ENCODE results near the gene SYNE2.

Gene SYNE2

GRCh38 chr14:63904724-63905123 lies 51.9 kb downstream of the SYNE2 start:
- TF ChIP-seq GABPA (IDR thresholded peaks at IDR 0.05; ENCODE audit: low read depth) (no peak), POLR2AphosphoS5 (IDR thresholded peaks at IDR 0.05; ENCODE audit: low read depth) (no peak), SPI1 (IDR thresholded peaks at IDR 0.05; ENCODE audit: borderline replicate concordance, low read depth) (no peak), CTCF (IDR thresholded peaks at IDR 0.05; ENCODE audit: insufficient read depth, low read length) (no peak)
- TF ChIP-seq, protein P1, sequence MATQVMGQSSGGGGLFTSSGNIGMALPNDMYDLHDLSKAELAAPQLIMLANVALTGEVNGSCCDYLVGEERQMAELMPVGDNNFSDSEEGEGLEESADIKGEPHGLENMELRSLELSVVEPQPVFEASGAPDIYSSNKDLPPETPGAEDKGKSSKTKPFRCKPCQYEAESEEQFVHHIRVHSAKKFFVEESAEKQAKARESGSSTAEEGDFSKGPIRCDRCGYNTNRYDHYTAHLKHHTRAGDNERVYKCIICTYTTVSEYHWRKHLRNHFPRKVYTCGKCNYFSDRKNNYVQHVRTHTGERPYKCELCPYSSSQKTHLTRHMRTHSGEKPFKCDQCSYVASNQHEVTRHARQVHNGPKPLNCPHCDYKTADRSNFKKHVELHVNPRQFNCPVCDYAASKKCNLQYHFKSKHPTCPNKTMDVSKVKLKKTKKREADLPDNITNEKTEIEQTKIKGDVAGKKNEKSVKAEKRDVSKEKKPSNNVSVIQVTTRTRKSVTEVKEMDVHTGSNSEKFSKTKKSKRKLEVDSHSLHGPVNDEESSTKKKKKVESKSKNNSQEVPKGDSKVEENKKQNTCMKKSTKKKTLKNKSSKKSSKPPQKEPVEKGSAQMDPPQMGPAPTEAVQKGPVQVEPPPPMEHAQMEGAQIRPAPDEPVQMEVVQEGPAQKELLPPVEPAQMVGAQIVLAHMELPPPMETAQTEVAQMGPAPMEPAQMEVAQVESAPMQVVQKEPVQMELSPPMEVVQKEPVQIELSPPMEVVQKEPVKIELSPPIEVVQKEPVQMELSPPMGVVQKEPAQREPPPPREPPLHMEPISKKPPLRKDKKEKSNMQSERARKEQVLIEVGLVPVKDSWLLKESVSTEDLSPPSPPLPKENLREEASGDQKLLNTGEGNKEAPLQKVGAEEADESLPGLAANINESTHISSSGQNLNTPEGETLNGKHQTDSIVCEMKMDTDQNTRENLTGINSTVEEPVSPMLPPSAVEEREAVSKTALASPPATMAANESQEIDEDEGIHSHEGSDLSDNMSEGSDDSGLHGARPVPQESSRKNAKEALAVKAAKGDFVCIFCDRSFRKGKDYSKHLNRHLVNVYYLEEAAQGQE (IDR thresholded peaks at IDR 0.05; ENCODE audit: insufficient replicate concordance, low read depth): no peak
- Histone ChIP-seq H3K27ac (replicated peaks) (no peak overlapping the region), H3K4me3 (replicated peaks; ENCODE audit: insufficient read depth, low read length) (no peak overlapping the region), H3K27me3 (ENCODE audit: insufficient read depth, poor library complexity, severe bottlenecking) (peaks cover 29% of the 10 kb centered on the region)
- no peak for DNase-seq (ENCODE audit: low read depth in 1 of 2, low spot score in 1 of 2)

DNA sequence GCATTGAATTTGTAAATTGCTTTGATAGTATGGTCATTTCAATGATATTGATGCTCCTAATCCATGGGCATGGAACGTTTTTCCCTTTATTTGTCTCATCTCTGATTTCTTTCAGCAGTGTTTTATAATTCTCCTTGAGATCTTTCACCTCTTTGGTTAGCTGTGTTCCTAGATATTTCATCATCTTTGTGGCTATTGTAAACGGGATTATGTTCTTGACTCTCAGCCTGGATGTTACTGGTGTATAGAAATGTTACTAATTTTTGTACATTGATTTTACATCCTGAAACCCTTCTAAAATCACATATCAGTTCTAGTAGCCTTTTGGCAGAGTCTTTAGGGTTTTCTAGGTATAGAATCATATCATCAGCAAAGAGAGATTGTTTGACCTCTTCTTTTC lies 52.6 kb downstream of the SYNE2 start:
- TF ChIP-seq, protein P1 (IDR thresholded peaks at IDR 0.05; ENCODE audit: insufficient replicate concordance, low read depth): no peak
- TF ChIP-seq POLR2AphosphoS5 (IDR thresholded peaks at IDR 0.05; ENCODE audit: low read depth) (no peak), CTCF (IDR thresholded peaks at IDR 0.05; ENCODE audit: insufficient read depth, low read length) (no peak), SPI1 (IDR thresholded peaks at IDR 0.05; ENCODE audit: borderline replicate concordance, low read depth) (no peak), GABPA (IDR thresholded peaks at IDR 0.05; ENCODE audit: low read depth) (no peak)
- H3K27me3 ChIP-seq (ENCODE audit: insufficient read depth, poor library complexity, severe bottlenecking): peaks cover 31% of the 10 kb centered on the region
- H3K4me3 ChIP-seq (replicated peaks; ENCODE audit: insufficient read depth, low read length): no peak overlapping the region
- no peak overlapping the region for H3K27ac ChIP-seq (replicated peaks)
- DNase-seq (ENCODE audit: low read depth in 1 of 2, low spot score in 1 of 2): no peak

DNA sequence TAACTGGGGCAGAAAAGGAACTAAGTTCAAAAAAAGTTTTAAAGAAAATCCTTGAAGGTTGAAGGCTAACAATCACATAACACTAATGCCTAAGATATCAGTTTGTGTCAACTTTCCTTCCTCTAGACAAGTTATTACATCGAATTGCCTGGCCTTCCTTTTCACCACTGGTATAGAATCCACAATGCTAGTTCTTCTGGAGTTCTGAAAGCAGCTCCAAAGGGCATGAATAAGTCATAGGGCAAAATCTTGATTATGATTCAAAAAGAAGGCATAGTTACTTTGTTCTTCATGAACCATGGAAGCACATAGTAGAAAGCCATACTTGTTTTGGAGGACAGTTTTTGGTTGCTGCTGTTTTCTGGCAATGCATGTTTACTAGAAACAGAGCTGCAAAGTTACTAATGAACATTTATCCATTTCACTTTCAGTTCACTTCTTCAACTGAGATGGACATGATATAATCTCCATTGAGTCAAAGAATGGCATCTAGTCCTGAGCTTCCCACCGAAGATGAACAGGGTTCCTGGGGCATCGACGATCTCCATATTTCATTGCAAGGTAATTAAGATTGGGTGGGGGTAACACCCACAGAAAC lies 56.0 kb downstream of the SYNE2 start:
- peaks cover 42% of the 10 kb centered on the region for H3K27me3 ChIP-seq (ENCODE audit: insufficient read depth, poor library complexity, severe bottlenecking)
- no peak overlapping the region for H3K4me3 ChIP-seq (replicated peaks; ENCODE audit: insufficient read depth, low read length)
- no peak for TF ChIP-seq GABPA (IDR thresholded peaks at IDR 0.05; ENCODE audit: low read depth)
- no peak for TF ChIP-seq POLR2AphosphoS5 (IDR thresholded peaks at IDR 0.05; ENCODE audit: low read depth)
- TF ChIP-seq SPI1 (IDR thresholded peaks at IDR 0.05; ENCODE audit: borderline replicate concordance, low read depth): no peak
- TF ChIP-seq, protein P1 (IDR thresholded peaks at IDR 0.05; ENCODE audit: insufficient replicate concordance, low read depth): no peak
- no peak for TF ChIP-seq CTCF (IDR thresholded peaks at IDR 0.05; ENCODE audit: insufficient read depth, low read length)
- DNase-seq (ENCODE audit: low read depth in 1 of 2, low spot score in 1 of 2): no peak
- no peak overlapping the region for H3K27ac ChIP-seq (replicated peaks)

Data from HL-60 (cell line).